ENCODE data around the gene SAMHD1.
"Not testable (repeated sequence)": the region's sequence is repeated elsewhere in the genome, so short reads cannot be mapped to it uniquely, and the experiment has no call there.

Gene SAMHD1

GRCh38 chr20:36951979-36952738 is 651 bp upstream of the SAMHD1 start:
- DNase-seq: no peak

- DNase-seq: peak; percentile 54
Observed at GRCh38 chr20:36950414-36951197, 902 bp downstream of the SAMHD1 start.

- DNase-seq: no peak
Observed at GRCh38 chr20:36941401-36941835, 10.1 kb downstream of the SAMHD1 start.

GRCh38 chr20:36937402-36937770 is 14.1 kb downstream of the SAMHD1 start:
- no peak for DNase-seq

GRCh38 chr20:36936761-36937401 is 14.6 kb downstream of the SAMHD1 start:
- not testable (repeated sequence) for DNase-seq

- DNase-seq: no peak
Observed at GRCh38 chr20:36936341-36936740, 15.2 kb downstream of the SAMHD1 start.

DNA sequence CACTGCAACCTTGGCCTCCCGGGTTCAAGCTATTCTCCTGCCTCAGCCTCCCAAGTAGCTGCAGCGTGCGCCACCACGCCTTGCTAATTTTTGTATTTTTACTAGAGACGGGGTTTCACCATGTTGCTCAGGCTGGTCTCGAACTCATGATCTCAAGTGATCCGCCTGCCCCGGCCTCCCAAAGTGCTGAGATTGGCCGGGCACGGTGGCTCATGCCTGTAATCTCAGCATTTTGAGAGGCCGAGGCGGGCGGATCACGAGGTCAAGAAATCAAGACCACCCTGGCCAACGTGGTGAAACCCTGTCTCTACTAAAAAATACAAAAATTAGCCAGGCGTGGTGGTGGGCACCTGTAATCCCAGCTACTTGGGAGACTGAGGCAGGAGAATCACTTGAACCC is 17.9 kb downstream of the SAMHD1 start:
- DNase-seq: not testable (repeated sequence)

DNA sequence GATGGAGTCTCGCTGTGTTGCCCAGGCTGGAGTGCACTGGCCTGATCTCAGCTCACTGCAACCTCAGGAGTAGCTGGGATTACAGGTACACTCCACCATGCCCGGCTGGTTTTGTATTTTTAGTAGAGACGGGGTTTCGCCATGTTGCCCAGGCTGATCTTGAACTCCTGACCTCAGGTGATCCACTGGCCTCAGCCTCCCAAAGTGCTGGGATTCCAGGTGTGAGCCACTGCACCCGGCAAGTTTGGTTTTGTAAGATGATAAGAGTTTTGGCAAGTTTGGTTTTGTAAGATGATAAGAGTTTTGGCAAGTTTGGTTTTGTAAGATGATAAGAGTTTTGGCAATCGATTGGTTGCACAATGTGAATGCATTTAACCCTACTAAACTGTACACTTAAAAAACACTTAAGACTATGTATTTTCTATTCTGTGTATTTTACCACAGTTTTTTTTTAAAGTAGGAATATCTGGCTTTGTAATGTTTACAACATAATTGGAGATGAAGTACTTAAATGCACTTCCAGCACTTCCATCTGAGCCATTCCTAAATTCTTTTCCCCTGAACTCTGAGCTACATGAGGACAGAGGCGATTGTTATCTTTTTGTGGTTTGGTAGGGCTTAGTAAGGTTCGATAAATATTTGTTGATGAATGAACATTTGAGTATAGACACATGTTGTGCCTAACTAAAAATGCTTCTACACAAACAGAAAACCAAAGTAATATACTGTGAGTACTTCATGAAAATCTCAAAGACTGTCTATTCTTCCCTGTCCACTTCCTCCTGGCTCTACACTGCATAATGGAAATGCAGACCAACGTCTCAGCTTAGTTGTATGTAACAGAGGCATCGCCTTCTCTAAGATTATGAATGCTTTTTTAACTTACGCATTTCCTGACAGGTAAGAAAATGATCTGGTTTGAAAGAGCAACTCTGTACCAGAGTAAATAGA is 18.8 kb downstream of the SAMHD1 start:
- no peak for DNase-seq

GRCh38 chr20:36932067-36932466 is 19.4 kb downstream of the SAMHD1 start:
- DNase-seq: not testable (repeated sequence)

DNA sequence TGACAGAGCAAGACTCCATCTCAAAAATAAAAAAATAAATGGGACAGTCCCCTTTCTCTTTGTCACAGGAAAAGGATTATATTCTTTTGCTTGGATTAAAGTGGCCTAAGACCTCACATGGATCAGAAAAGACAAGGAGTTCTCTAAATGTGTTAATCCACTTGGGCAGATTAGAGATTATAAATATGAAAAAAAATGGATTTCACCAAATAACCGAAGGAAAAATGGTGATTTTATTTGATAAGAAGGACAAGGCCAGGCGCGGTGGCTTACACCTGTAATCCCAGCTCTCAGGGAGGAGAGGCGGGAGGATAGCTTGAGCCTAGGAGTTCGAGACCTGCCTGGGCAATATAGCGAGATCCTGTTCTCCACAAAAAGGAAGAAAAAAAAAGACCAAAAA is 21.8 kb downstream of the SAMHD1 start:
- no peak for DNase-seq

GRCh38 chr20:36929290-36929689 is 22.2 kb downstream of the SAMHD1 start:
- no peak for DNase-seq

- DNase-seq: no peak
Observed at GRCh38 chr20:36927704-36928103, 23.8 kb downstream of the SAMHD1 start.

GRCh38 chr20:36926653-36927200 is 24.8 kb downstream of the SAMHD1 start:
- DNase-seq: no peak

DNA sequence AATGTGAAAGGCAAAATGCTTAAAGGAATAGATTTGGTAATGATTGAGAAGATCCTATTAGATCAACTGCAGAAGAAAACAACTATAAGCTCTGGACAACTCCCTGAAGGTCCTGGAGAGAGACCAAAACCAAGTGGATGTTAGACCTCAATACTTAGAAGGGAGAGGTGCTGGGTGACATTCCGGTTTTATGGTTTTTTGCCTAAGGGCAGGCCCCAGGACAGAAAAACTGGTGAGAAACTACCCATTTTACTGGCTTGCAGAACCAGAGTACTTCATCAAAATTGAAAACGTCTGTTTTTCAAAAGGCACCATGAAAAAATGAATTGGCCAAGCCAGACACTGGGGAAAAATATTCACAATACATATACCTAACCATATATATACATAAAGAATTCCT is 26.3 kb downstream of the SAMHD1 start:
- no peak for DNase-seq

DNA sequence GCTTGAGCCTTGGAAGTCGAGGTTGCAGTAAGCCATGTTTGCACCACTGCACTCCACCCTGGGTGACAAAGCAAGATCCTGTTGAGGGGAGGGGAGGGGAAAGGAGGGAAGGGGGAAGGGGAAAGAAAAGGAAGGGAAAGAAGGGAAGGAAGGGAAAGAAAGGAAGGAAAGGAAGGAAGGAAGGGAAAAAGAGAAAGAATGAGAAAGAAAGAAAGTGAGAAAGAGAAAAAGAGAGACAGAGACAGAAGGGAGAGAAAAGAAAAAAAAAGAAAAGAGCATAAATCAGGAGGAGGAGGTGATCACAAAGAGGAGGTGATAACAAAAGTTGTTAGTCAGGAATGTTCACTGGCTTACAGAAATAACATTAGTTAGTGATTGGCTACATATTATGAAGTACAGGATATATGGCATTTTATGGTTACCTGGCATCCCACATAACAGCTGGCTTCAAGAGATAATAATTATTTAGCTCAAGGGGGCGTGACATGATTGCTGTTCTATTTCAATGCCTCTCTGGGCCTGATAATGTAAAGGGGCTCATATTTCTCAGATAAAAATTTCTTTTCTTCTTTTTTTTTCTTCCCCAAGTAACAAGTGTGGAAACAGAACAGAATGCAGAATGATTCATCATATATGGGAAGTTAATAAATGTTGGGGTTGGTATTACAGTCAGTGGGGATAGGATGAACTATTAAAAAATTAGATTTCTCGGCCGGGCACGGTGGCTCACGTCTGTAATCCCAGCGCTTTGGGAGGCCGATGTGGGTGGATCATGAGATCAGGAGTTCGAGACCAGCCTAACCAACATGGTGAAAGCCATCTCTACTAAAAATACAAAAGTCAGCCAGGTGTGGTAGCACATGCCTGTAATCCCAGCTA is 27.1 kb downstream of the SAMHD1 start:
- DNase-seq: no peak

- DNase-seq: no peak
Observed at GRCh38 chr20:36920334-36920730, 31.2 kb downstream of the SAMHD1 start.

GRCh38 chr20:36919715-36920333 is 31.7 kb downstream of the SAMHD1 start:
- DNase-seq: peak; percentile 52

DNA sequence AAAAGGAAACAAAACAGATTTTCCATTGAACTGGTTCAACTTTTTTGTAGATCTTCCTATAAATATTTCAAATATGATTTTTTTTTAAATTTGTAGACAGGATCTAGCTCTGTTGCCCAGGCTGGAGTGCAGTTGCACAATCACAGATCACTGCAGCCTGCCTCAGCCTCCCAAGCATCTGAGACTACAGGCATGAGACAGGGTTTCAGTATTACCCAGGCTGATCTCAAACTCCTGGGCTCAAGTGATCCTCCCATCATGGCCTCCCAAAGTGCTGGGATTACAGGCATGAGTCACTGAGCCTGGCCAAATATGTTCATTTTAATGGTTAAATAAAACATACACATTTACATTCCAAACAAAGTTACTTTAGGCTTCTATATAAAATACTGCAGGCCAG is 33.6 kb downstream of the SAMHD1 start:
- no peak for DNase-seq

- DNase-seq: no peak
Observed at GRCh38 chr20:36917240-36917639, 34.3 kb downstream of the SAMHD1 start.

GRCh38 chr20:36916199-36916598 is 35.3 kb downstream of the SAMHD1 start:
- no peak for DNase-seq

DNA sequence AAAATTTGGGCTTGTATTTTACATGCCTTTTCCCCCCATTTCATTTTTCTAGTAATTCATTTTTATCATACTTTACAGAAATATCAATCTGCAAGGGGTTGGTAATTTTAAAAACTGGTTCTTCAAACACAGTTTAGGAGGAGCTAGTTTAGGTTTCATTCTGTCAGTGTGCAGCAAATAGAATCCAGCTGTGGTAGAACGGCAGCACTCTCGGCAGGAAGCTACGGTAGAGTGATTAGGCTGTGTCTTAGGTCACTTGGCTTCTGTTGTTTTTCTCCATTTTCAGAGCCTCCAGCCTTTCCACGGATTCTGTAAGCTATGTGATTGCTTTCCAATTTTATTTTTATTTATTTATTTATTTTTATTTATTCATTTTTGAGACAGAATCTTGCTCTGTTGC is 42.9 kb downstream of the SAMHD1 start:
- no peak for DNase-seq

Data from central memory CD4-positive, alpha-beta T cell (primary cell).